GM12874 (cell line): ENCODE data around the gene NPC2.

ENCODE experiments used
- TF ChIP-seq, protein P1 (sequence below): IDR thresholded peaks from 2 replicates; pipeline ENCODE4 v1.5.1; 2011; ENCODE audit warnings: low read depth, mild to moderate bottlenecking, control low read depth, low read length, moderate library complexity; ENCODE audit not compliant: insufficient read depth

Gene NPC2

DNA sequence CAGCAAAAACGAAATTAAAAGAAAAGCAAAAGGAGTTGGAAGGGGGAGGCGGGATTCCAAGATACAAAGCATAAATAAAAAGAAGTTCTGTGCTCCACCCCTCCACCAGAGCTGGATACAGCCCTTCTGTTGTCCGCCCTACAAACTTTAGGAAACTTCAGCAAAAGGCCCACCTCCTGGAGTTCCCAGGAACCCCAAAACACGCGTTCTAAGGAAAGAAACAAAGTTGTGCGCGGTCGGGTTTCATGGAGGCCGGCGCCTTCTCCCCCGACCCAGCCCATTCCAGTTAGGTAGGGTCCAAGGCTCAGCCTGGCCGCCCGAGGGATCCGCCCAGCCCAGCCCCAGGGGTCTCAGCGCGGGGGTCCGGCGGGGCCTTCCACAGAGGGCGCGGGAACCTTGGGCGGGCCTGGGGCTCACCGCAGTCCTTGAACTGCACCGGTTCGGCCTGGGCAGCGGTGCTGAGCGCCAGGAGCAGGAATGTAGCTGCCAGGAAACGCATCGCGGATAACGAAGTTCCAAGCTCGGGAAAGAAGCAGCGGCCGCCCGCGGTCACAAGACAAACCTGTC is at the start of gene NPC2:
Gene NPC2 (minus strand): TSS at position 530 of the 567 bp plus-strand sequence. CDS start 31 bp downstream, at position 499.
- TF ChIP-seq, protein P1, sequence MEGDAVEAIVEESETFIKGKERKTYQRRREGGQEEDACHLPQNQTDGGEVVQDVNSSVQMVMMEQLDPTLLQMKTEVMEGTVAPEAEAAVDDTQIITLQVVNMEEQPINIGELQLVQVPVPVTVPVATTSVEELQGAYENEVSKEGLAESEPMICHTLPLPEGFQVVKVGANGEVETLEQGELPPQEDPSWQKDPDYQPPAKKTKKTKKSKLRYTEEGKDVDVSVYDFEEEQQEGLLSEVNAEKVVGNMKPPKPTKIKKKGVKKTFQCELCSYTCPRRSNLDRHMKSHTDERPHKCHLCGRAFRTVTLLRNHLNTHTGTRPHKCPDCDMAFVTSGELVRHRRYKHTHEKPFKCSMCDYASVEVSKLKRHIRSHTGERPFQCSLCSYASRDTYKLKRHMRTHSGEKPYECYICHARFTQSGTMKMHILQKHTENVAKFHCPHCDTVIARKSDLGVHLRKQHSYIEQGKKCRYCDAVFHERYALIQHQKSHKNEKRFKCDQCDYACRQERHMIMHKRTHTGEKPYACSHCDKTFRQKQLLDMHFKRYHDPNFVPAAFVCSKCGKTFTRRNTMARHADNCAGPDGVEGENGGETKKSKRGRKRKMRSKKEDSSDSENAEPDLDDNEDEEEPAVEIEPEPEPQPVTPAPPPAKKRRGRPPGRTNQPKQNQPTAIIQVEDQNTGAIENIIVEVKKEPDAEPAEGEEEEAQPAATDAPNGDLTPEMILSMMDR = no peak

DNA sequence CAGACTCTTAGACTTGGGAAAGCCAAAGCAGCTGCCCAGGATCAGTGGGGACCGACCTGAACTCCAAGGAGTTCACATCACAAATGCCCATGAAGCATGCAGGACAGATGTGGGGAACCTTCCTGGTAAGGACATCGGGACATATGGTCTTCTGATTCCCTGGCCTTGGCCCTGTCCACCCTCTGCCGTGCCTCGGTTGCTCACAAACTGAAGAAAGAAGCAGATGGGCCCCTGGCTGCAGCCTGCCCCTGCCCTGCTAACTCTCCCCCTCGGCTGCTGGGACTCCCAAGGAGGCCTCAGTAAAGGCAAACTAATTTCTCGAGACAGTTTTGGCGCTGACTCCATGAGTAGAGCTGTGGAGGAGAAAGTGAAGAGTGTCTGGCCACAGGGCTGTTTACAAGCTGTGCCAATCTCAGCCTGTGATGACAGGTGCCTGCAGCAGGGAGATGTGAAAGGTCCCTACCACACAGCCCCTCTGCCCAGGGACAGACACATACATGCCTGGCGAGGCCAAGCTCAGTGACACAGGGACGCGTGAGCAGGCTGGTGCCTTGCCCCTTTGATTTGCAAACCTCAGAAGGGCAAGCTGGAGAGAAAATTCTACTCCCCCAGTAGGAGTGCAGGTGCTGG is 49.1 kb upstream of the NPC2 start:
- TF ChIP-seq, protein P1 = no peak

DNA sequence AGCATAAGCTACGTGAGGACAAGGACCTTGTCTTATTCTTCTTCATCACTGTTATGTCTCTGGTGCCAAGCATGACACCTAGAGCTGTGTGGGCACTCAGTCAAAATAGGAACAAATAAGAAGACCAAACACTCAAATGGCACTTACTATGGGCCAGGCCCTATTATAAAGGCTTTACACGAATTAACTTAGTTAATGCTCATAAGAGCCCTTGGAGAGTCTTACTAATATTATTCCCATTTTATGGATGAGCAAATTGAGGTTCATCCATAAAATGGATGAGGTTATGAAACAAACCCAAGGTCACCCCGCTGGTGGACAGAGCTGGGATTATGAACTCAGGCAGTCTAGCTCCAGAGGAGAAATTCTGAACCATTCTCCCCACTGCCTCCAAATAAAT is 48.1 kb upstream of the NPC2 start:
- TF ChIP-seq, protein P1 = no peak

DNA sequence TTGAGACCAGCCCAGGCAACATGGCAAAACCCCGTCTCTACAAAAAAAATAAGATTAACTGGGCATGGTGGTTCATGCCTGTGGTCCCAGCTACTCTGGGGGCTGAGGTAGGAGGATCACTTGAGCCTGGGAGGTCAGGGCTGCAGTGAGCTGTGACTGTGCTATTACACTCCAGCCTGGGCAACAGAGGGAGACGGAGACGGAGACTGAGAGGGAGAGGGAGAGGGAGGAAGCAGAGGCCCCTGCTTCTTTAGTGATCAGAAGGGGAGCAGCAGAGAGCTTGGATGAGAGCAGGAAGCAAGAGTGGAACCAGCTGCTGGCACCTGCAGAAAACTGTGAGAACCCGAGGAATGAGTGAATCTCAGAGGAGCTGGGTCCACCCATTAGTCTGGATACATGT is 46.4 kb upstream of the NPC2 start:
- TF ChIP-seq, protein P1 = no peak

DNA sequence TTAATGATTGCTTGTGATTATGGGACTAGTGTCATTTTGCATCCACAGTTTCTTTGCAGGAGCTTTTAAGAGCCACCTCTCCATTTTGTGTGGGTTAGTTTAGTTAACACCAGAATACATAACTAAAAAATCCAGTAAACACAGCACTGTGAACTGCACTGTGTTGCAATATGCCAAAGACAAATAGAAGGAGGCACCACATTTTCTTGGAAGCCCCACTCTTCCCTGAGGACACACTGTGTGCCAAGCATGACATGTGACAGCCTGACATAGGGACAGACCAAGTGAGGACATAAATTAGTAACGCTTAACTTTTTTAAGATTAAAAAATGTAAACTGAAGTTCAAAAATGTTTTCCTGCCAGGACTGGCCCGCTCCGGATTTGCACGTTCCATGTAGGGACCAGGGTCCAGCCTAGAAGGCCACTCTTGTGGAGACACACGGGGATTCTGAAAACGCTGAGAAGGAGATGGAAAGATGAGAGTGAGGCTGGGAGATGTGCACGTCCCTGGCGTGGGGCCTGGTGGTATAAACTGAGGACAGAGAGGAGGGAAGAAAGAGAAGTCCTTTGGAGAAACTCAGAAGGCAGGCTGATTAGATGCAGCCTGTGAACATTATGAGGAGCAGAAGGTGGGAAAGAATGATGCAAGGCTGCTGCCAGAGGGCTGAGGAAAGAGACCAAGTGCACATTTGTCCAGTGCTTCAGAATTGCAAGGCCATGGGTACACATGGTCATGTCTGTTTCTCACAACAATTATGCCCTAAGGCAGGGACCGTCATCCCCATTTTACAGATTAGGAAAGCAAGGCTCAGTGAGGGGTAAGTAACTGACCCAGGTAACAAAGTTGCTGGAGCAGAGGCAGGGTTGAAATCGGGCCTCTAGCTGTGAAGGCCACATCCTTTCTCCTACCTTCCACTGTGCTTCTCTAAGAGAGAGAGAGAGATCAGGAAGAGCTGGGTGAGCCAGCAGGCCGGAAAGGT is 45.6 kb upstream of the NPC2 start:
- TF ChIP-seq, protein P1 = no peak

DNA sequence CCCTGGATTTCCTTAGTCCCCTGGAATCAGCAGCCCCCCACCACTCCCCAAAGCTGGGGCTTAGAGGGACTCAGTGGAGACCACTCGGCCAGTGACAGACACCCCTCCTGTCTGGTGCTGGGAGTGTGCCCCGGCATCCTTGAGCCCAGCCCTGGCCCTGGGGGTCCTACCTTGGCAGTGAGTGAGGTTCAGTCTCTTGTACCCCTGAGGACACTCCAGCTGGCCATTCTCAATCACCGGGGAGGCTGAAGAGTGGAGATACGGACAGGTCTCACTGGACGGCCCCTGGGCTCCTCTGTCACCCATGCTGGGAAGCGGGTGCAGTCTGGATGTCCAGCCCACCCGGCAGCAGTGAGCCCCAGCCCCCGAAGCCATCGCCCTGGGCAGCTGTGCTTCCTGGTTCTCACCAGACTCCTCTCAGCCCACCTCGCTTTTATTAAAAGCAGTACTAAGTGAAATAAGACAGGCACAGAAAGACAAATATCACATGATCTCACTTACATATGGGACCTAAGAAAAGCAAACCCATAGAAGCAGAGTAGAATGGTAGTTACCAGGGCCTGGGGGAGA is 42.7 kb upstream of the NPC2 start:
- TF ChIP-seq, protein P1 = no peak

DNA sequence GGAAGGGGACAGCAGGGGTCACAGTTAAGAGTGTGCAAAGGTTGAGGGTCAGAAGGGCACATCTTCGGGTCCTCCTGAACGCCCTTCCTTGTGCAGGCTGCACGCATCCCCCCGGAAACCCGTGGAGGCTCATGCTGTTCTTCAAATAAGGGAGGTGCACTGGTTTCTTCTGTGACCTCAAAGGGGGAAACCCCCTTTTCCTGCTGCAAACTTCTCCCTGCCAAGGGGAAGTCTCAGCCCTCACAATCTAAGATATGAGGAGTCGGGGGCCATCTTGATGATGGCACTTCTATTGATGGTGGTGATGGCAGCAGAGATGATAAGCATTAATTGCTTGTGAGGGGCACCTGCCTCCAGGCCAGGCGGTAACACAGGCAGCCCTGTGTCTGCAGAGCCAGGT is 40.5 kb upstream of the NPC2 start:
- TF ChIP-seq, protein P1 = no peak
